Measurements from ENCODE around the gene LMBR1L. TPM values are rescaled to one million over a fixed set of nuclear protein-coding genes. Genes with fewer than 3 reads are reported as not detected.
A peak's percentile ranks its signal among the peaks of the same experiment; 100 is the strongest.

LMBR1L gene
- total RNA-seq, 6 donors from 2014 or later: 20.4 to 108 (median 57.7) TPM

DNA sequence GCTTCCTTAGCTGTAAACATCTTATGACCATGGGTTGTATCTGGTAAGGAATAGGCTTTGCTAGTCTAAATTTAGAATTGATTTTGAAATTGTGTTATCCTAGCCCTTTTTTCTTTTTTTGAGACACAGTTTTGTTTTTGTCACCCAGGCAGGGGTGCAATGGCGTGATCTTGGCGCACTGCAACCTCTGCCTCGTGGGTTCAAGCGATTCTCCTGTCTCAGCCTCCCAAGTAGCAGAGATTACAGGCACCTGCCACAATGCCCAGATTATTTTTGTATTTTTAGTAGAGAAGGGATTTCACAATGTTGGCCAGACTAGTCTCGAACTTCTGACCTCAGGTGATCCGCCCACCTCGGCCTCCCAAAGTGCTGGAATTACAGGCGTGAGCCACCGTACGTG lies 22.9 kb upstream of the LMBR1L start:
- Histone ChIP-seq H3K9me3 (no peaks in the 10 kb centered on the region), H3K27ac (no peak overlapping the region), H3K4me3 (no peak overlapping the region), H3K27me3 (no peaks in the 10 kb centered on the region), H3K36me3 (peaks cover 8 to 14% (median 12%) of the 10 kb centered on the region in 4 donors), H3K4me1 (peaks cover 25 to 29% (median 27%) of the 10 kb centered on the region in 4 donors)
- no peak for TF ChIP-seq POLR2AphosphoS5 (IDR thresholded peaks at IDR 0.05)
- no peak for TF ChIP-seq EP300 (IDR thresholded peaks at IDR 0.05)
- TF ChIP-seq POLR2A (IDR thresholded peaks at IDR 0.05): no peak
- TF ChIP-seq, protein P1, sequence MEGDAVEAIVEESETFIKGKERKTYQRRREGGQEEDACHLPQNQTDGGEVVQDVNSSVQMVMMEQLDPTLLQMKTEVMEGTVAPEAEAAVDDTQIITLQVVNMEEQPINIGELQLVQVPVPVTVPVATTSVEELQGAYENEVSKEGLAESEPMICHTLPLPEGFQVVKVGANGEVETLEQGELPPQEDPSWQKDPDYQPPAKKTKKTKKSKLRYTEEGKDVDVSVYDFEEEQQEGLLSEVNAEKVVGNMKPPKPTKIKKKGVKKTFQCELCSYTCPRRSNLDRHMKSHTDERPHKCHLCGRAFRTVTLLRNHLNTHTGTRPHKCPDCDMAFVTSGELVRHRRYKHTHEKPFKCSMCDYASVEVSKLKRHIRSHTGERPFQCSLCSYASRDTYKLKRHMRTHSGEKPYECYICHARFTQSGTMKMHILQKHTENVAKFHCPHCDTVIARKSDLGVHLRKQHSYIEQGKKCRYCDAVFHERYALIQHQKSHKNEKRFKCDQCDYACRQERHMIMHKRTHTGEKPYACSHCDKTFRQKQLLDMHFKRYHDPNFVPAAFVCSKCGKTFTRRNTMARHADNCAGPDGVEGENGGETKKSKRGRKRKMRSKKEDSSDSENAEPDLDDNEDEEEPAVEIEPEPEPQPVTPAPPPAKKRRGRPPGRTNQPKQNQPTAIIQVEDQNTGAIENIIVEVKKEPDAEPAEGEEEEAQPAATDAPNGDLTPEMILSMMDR (IDR thresholded peaks at IDR 0.05): no peak
- ATAC-seq (ENCODE audit: low FRiP score in 2 of 2) (no peak), DNase-seq (no peak)
- 78 to 95% methylated on average over 10 of the region's 10 CpGs for WGBS, 2 donors

DNA sequence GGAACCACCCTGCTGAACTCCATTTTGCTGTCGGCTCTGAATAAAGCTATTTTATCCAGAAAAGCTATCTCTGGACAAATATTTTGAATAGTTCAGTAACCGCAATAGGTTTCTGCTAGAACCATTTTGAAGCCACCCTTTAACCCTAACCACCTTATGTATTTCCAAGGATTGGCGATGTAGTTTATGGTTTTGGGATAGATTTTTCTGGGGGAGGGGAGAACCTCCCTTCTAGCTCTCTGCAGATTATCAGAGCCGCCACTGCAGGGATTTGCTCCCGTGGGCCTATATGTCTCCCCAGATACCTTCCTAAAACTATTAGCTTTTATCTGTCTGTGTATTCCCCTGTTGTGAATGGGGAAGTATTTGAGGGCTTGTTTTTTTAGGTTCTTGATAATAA lies 22.4 kb upstream of the LMBR1L start:
- Histone ChIP-seq H3K9me3 (no peaks in the 10 kb centered on the region), H3K4me3 (no peak overlapping the region), H3K27ac (peak overlapping the region in 1 of 4 donors; percentile 99), H3K4me1 (peaks cover 25 to 29% (median 27%) of the 10 kb centered on the region in 4 donors), H3K36me3 (peaks cover 8 to 17% (median 13%) of the 10 kb centered on the region in 4 donors), H3K27me3 (no peaks in the 10 kb centered on the region)
- TF ChIP-seq, protein P1 (IDR thresholded peaks at IDR 0.05): no peak
- ATAC-seq (ENCODE audit: low FRiP score in 2 of 2) (no peak), DNase-seq (no peak)
- WGBS, 2 donors: 86 to 92% methylated on average over 5 of the region's 5 CpGs

DNA sequence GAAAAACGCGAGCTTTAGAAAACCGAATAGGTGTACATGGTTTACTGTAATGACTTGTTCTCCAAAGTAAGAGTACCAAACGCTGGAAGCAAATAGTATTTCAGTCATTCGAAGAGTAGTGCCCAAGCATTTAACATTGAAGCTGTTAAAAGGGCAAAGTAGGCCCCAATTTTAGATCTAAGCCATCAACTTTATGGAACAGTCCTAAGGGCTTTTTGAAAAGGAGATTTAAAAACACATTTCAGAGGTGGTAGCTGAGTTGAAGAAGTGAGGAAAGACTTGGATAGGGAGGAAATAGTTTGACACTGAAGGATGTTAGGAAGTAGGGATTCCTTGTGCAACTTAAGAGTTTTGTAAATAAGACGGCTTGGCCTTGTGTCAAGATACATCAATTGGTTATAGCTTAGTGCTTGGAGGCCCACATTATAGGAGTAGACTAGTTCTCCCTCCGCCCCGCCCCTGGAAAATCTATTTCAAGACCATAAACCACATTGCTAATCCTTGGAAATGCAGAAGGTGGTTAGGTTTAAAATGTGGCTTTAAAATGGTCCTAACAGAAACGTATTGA lies 21.3 kb upstream of the LMBR1L start:
- H3K36me3 ChIP-seq: peaks cover 15 to 28% (median 20%) of the 10 kb centered on the region in 4 donors
- peak overlapping the region; percentile 99 to 100 (median 99) for H3K27ac ChIP-seq
- no peaks in the 10 kb centered on the region for H3K27me3 ChIP-seq
- peak overlapping the region; percentile 30 to 98 (median 80) for H3K4me3 ChIP-seq
- 17 to 19% methylated on average over 9 of the region's 9 CpGs for WGBS, 2 donors
- peaks cover 27 to 30% (median 28%) of the 10 kb centered on the region in 4 donors for H3K4me1 ChIP-seq
- TF ChIP-seq POLR2A (IDR thresholded peaks at IDR 0.05) (no peak), EP300 (IDR thresholded peaks at IDR 0.05) (no peak), POLR2AphosphoS5 (IDR thresholded peaks at IDR 0.05) (no peak)
- TF ChIP-seq, protein P1 (IDR thresholded peaks at IDR 0.05): no peak
- DNase-seq: no peak
- H3K9me3 ChIP-seq: no peaks in the 10 kb centered on the region
- ATAC-seq (ENCODE audit: low FRiP score in 2 of 2): no peak

DNA sequence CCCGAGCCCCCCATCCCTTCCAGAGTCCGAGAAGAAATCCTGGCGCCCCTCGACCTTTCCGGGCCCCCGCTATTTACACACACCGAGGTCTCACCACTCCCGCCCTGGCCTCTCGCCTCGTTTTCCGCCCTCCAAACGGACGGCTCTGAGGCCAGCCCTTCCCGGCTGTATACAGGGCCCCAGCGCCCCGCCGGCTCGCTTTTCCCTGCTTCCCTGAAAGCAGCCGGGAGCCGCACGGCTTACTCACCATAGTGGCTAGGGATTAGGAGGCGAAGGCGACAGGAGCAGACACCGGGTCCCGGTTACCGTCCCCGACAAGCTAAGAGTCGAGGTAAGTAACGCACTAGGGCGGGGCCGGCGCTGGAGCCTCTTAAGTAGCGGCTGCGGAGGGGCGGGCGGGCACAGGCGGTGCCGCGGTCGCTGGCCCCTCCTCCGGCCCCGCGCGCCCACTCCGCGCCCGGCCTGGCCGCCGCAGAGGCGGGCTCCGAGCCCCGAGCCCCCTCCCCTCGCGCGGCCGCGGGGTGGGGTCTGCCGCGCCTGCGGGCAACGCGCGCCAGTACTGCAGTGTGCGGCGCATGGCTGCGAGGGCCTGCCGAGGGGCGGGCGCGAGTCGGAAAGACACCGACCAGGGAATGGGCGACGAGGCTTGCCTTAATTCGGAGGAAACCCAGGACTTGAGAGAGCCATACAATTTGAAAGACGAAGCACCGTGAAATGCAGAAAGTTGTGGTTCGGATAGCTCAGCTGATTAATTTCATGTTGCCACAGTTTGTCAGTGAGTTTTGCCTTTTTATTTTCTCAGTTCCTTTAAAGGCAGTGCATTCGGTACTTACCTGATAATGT lies 20.6 kb upstream of the LMBR1L start, which contains the start of gene TUBA1B:
TSS of gene TUBA1B (minus strand) at position 345 of the 843 bp plus-strand sequence. CDS start at position 250, 95 bp downstream.
- H3K36me3 ChIP-seq: peaks cover 15 to 32% (median 20%) of the 10 kb centered on the region in 4 donors
- H3K27me3 ChIP-seq: no peaks in the 10 kb centered on the region
- peaks cover 27 to 35% (median 28%) of the 10 kb centered on the region in 4 donors for H3K4me1 ChIP-seq
- peak within 1 kb of the TSS; percentile 99 to 100 (median 99) for H3K27ac ChIP-seq
- DNase-seq (peak; percentile 94 to 98), ATAC-seq (ENCODE audit: low FRiP score in 2 of 2) (peak; percentile 96)
- peak within 1 kb of the TSS; percentile 43 to 98 (median 80) for H3K4me3 ChIP-seq
- no peaks in the 10 kb centered on the region for H3K9me3 ChIP-seq
- 0 to 1% methylated on average over 23 to 45 of the region's 79 CpGs for WGBS, 2 donors
- TF ChIP-seq, protein P1 (IDR thresholded peaks at IDR 0.05): peak in 1 of 6 experiments; percentile 23
- TF ChIP-seq POLR2AphosphoS5 (IDR thresholded peaks at IDR 0.05) (peak; percentile 98), EP300 (IDR thresholded peaks at IDR 0.05) (peak in 1 of 4 donors; percentile 35), POLR2A (IDR thresholded peaks at IDR 0.05) (peak; percentile 84 to 99 (median 97))

All from upper lobe of left lung (tissue), 6 donors.